ENCODE measurements around the gene USP9X.

The USP9X gene

GRCh38 chrX:41245641-41246040 lies 160.4 kb downstream of the USP9X start:
- H3K4me2 ChIP-seq (ENCODE audit: low read depth, low read length, poor library complexity, severe bottlenecking): no peak overlapping the region
- no peaks in the 10 kb centered on the region for H3K36me3 ChIP-seq (ENCODE audit: low read length)
- TF ChIP-seq, protein P1, sequence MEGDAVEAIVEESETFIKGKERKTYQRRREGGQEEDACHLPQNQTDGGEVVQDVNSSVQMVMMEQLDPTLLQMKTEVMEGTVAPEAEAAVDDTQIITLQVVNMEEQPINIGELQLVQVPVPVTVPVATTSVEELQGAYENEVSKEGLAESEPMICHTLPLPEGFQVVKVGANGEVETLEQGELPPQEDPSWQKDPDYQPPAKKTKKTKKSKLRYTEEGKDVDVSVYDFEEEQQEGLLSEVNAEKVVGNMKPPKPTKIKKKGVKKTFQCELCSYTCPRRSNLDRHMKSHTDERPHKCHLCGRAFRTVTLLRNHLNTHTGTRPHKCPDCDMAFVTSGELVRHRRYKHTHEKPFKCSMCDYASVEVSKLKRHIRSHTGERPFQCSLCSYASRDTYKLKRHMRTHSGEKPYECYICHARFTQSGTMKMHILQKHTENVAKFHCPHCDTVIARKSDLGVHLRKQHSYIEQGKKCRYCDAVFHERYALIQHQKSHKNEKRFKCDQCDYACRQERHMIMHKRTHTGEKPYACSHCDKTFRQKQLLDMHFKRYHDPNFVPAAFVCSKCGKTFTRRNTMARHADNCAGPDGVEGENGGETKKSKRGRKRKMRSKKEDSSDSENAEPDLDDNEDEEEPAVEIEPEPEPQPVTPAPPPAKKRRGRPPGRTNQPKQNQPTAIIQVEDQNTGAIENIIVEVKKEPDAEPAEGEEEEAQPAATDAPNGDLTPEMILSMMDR (IDR thresholded peaks at IDR 0.05; ENCODE audit: insufficient read depth, low read length, poor library complexity, severe bottlenecking): no peak
- no peak for TF ChIP-seq EZH2phosphoT487 (conservative IDR thresholded peaks at IDR 0.05; ENCODE audit: low read length)
- H3K4me3 ChIP-seq (ENCODE audit: insufficient read depth, low read length, poor library complexity, severe bottlenecking): no peak overlapping the region
- no peak overlapping the region for H3K9ac ChIP-seq (ENCODE audit: low read length)
- no peaks in the 10 kb centered on the region for H3K9me2 ChIP-seq (replicated peaks; ENCODE audit: insufficient read depth, low read length)
- H3K27ac ChIP-seq (ENCODE audit: low read depth, low read length): no peak overlapping the region
- no peaks in the 10 kb centered on the region for H3K27me3 ChIP-seq (ENCODE audit: low read length)
- H3K9me3 ChIP-seq (ENCODE audit: insufficient read depth, low read length): no peaks in the 10 kb centered on the region
- H3F3A ChIP-seq (ENCODE audit: insufficient read depth): no peaks in the 10 kb centered on the region
- no peaks in the 10 kb centered on the region for H3K79me2 ChIP-seq (ENCODE audit: insufficient read depth, low read length)
- H2AFZ ChIP-seq (ENCODE audit: low read depth, low read length, severe bottlenecking): no peak overlapping the region
- H4K20me1 ChIP-seq (ENCODE audit: low read depth, low read length): no peaks in the 10 kb centered on the region

- TF ChIP-seq, protein P1 (IDR thresholded peaks at IDR 0.05; ENCODE audit: insufficient read depth, low read length, poor library complexity, severe bottlenecking): no peak
- no peak for TF ChIP-seq EZH2phosphoT487 (conservative IDR thresholded peaks at IDR 0.05; ENCODE audit: low read length)
- Histone ChIP-seq H3K9ac (ENCODE audit: low read length) (no peak overlapping the region), H3K4me2 (ENCODE audit: low read depth, low read length, poor library complexity, severe bottlenecking) (no peak overlapping the region), H3K9me3 (ENCODE audit: insufficient read depth, low read length) (no peaks in the 10 kb centered on the region), H3K79me2 (ENCODE audit: insufficient read depth, low read length) (no peaks in the 10 kb centered on the region), H3K4me3 (ENCODE audit: insufficient read depth, low read length, poor library complexity, severe bottlenecking) (no peak overlapping the region), H3K36me3 (ENCODE audit: low read length) (no peaks in the 10 kb centered on the region), H2AFZ (ENCODE audit: low read depth, low read length, severe bottlenecking) (no peak overlapping the region), H3K9me2 (replicated peaks; ENCODE audit: insufficient read depth, low read length) (no peaks in the 10 kb centered on the region), H3K27me3 (ENCODE audit: low read length) (no peaks in the 10 kb centered on the region), H3K27ac (ENCODE audit: low read depth, low read length) (no peak overlapping the region), H3F3A (ENCODE audit: insufficient read depth) (no peaks in the 10 kb centered on the region), H4K20me1 (ENCODE audit: low read depth, low read length) (no peaks in the 10 kb centered on the region)
These were observed 165.6 kb downstream of the USP9X start for GRCh38 chrX:41250867-41251266.

DNA sequence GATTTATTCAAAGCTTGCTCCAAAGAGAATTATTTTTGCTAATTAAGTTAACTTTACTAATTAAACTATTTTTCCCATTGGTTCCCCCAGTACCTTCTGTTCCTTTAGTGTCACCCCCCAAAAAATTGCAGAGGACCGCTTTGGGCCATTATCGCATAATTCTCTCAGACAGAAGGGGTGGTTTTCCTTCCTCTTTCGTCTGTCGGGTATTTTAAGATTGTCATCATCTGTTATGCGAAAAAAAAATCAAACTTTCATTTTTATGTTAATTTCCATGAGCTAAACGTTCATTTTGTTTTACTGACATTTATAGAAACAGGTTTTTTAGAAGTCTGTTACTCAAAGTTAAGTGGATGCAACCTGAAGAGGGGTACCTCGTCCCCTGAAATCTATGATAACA lies 172.6 kb downstream of the USP9X start:
- Histone ChIP-seq H3K4me3 (ENCODE audit: insufficient read depth, low read length, poor library complexity, severe bottlenecking) (no peak overlapping the region), H3K36me3 (ENCODE audit: low read length) (no peaks in the 10 kb centered on the region), H3K9ac (ENCODE audit: low read length) (no peak overlapping the region), H3K9me3 (ENCODE audit: insufficient read depth, low read length) (no peaks in the 10 kb centered on the region), H3K9me2 (replicated peaks; ENCODE audit: insufficient read depth, low read length) (no peaks in the 10 kb centered on the region), H3K27ac (ENCODE audit: low read depth, low read length) (no peak overlapping the region), H3K4me2 (ENCODE audit: low read depth, low read length, poor library complexity, severe bottlenecking) (no peak overlapping the region), H2AFZ (ENCODE audit: low read depth, low read length, severe bottlenecking) (no peak overlapping the region), H3F3A (ENCODE audit: insufficient read depth) (no peaks in the 10 kb centered on the region), H3K79me2 (ENCODE audit: insufficient read depth, low read length) (no peaks in the 10 kb centered on the region), H4K20me1 (ENCODE audit: low read depth, low read length) (no peaks in the 10 kb centered on the region), H3K27me3 (ENCODE audit: low read length) (no peaks in the 10 kb centered on the region)
- no peak for TF ChIP-seq EZH2phosphoT487 (conservative IDR thresholded peaks at IDR 0.05; ENCODE audit: low read length)
- TF ChIP-seq, protein P1 (IDR thresholded peaks at IDR 0.05; ENCODE audit: insufficient read depth, low read length, poor library complexity, severe bottlenecking): no peak
